Lower leg skin (tissue), 4 donors: Measurements from ENCODE around the gene DLK2. TPM values are rescaled to one million over a fixed set of nuclear protein-coding genes. Genes with fewer than 3 reads are reported as not detected.

Experiments
- DNase-seq, 2 donors: peaks; one replicate each; pipeline ENCODE4 v3.0.0-alpha.2; 2019; ENCODE audit warnings: low spot score in 2 of 2
- H3K4me3 ChIP-seq: fragments of 200-600 bp; sonication (generic); 2 replicates; pipeline ENCODE4 v1.5.1; 2017; ENCODE audit warnings: mild to moderate bottlenecking, low read depth; ENCODE audit not compliant: poor library complexity, severe bottlenecking
- POLR2A ChIP-seq, 2 donors: fragments of 450-650 bp; IDR thresholded peaks; one replicate each; pipeline ENCODE4 v1.6.1; 2016 to 2017; ENCODE audit warnings: antibody characterized with exemption in 2 of 2, mild to moderate bottlenecking in 1 of 2, moderate library complexity in 1 of 2
- WGBS, 2 donors: methylation state at CpG; one replicate each; pipeline ENCODE4 v1.1.5; 2018; 5-methylcytosine and 5-hydroxymethylcytosine counted together
- intact Hi-C: fragments of 100-400 bp; cut with DNase I; formaldehyde crosslinking; loops from one replicate; pipeline ENCODE4 v1.15.0; 2023; ENCODE audit warnings: low total_unique reads
- total RNA-seq, 4 donors: library from RNA; depleted of rRNA; stranded (reverse); fragments of >200 nt; gene quantifications; one replicate each; pipeline ENCODE4 v1.1.0, GENCODE V29; 2016
- TF ChIP-seq, protein P1 (sequence below), 3 donors: fragments of 450-650 bp; IDR thresholded peaks; one replicate each; pipeline ENCODE4 v1.5.1; 2016; ENCODE audit warnings: antibody characterized with exemption in 3 of 3, mild to moderate bottlenecking in 3 of 3, moderate library complexity in 2 of 3

Gene DLK2
- total RNA-seq, 4 donors from 2014 or later: 29.3 to 55.0 (median 39.4) TPM

- intact Hi-C loops: no loop called here
Measured at GRCh38 chr6:43444036-43444435, 11.3 kb downstream of the DLK2 start.

DNA sequence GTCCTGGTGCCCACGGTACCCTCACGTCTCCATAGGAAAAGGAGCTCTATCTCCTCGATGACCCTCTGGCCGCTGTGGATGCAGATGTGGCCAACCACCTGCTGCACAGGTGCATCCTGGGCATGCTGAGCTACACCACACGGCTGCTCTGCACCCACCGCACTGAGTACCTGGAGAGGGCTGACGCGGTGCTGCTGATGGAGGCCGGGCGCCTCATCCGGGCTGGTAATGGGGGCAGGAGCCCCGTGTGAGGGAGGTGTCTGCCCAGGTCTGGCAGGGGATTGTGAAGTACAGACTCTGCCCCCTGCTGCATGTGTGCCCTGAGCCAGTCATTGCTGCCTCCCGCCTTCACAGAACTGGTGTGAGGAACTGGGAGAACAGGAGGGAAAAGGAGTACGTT, 12.4 kb downstream of the DLK2 start:
- TF ChIP-seq, protein P1, sequence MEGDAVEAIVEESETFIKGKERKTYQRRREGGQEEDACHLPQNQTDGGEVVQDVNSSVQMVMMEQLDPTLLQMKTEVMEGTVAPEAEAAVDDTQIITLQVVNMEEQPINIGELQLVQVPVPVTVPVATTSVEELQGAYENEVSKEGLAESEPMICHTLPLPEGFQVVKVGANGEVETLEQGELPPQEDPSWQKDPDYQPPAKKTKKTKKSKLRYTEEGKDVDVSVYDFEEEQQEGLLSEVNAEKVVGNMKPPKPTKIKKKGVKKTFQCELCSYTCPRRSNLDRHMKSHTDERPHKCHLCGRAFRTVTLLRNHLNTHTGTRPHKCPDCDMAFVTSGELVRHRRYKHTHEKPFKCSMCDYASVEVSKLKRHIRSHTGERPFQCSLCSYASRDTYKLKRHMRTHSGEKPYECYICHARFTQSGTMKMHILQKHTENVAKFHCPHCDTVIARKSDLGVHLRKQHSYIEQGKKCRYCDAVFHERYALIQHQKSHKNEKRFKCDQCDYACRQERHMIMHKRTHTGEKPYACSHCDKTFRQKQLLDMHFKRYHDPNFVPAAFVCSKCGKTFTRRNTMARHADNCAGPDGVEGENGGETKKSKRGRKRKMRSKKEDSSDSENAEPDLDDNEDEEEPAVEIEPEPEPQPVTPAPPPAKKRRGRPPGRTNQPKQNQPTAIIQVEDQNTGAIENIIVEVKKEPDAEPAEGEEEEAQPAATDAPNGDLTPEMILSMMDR (IDR thresholded peaks at IDR 0.05): no peak
- no peak for TF ChIP-seq POLR2A (IDR thresholded peaks at IDR 0.05)
- DNase-seq: no peak
- WGBS, 2 donors: 88 to 91% methylated on average over 14 of the region's 14 CpGs
- intact Hi-C loops: no loop called here
- H3K4me3 ChIP-seq: no peak overlapping the region

More at GRCh38 chr6:43444036-43444435, 11.3 kb downstream of the DLK2 start:
- DNase-seq: no peak
- no peak overlapping the region for H3K4me3 ChIP-seq
- TF ChIP-seq, protein P1 (IDR thresholded peaks at IDR 0.05): no peak
- TF ChIP-seq POLR2A (IDR thresholded peaks at IDR 0.05): no peak
- 69 to 75% methylated on average over 10 of the region's 10 CpGs for WGBS, 2 donors

GRCh38 chr6:43437700-43438099, 17.6 kb downstream of the DLK2 start:
- intact Hi-C loops: no loop called here
- WGBS, 2 donors: 65% methylated on average over 4 of the region's 4 CpGs
- H3K4me3 ChIP-seq: no peak overlapping the region
- TF ChIP-seq, protein P1 (IDR thresholded peaks at IDR 0.05): no peak
- TF ChIP-seq POLR2A (IDR thresholded peaks at IDR 0.05): no peak
- no peak for DNase-seq

DNA sequence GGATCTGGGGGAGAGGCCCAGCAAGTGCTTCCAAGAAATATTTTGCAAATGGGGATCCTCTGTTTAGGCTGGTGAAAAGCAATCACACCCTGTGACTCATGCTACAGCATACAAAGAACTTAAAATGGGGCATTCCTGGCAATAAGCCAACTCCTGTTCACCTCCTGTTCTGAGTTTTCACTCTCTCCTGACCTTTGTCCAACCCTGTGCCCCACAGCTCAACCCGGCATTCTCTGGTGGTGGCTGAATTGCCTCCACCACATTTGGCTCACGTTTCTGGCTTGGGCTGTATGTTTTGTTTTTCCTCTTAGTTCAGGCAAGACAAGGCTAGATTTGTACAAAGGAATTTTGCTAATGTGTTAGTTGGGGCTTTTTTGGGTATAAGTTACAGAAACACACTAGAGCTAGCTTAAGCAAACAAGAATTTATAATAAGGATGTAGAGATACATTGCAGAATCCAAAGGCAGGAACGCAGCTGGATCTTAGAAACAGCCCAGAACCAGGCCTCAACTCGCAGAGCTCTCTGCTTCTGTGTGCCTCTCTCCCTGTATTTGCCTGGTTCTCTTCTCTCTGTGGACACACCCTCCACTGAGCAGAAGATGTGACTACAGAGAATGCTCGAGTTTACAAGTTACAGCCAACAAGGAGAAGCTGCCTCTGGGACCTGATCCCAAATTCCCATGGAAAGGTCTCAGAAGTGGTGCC, 18.6 kb downstream of the DLK2 start:
- TF ChIP-seq, protein P1 (IDR thresholded peaks at IDR 0.05): peak in 1 of 3 donors; percentile 30
- no peak for TF ChIP-seq POLR2A (IDR thresholded peaks at IDR 0.05)
- H3K4me3 ChIP-seq: no peak overlapping the region
- WGBS, 2 donors: 17 to 24% methylated on average over 5 of the region's 5 CpGs
- intact Hi-C loops: no loop called here
- peak in 1 of 2 donors; percentile 59 for DNase-seq

GRCh38 chr6:43435682-43436437, 19.5 kb downstream of the DLK2 start:
- WGBS, 2 donors: 71% methylated on average over 9 of the region's 9 CpGs
- TF ChIP-seq, protein P1 (IDR thresholded peaks at IDR 0.05): no peak
- no peak for TF ChIP-seq POLR2A (IDR thresholded peaks at IDR 0.05)

More at GRCh38 chr6:43435682-43436437, 19.5 kb downstream of the DLK2 start:
- intact Hi-C loops: no loop called here
- no peak for DNase-seq
- H3K4me3 ChIP-seq: no peak overlapping the region
